ENCODE results near the gene CTRB1.

The CTRB1 gene

GRCh38 chr16:75218256-75219076, at the start of gene CTRB1:
Gene CTRB1 (plus strand): TSS chr16:75218988. CDS start chr16:75219008, 20 bp downstream.
- no peak for DNase-seq (ENCODE audit: low read depth)
- H3K4me3 ChIP-seq (ENCODE audit: low read depth, low read length), result no peak within 1 kb of the TSS

- H3K4me3 ChIP-seq (ENCODE audit: low read depth, low read length), result no peak overlapping the region
Observed at GRCh38 chr16:75169899-75170405, 48.8 kb upstream of the CTRB1 start.

GRCh38 chr16:75172578-75172977, 46.2 kb upstream of the CTRB1 start:
- no peak for DNase-seq (ENCODE audit: low read depth)
- no peak overlapping the region for H3K4me3 ChIP-seq (ENCODE audit: low read depth, low read length)

More at GRCh38 chr16:75169899-75170405, 48.8 kb upstream of the CTRB1 start:
- DNase-seq (ENCODE audit: low read depth), result no peak

GRCh38 chr16:75175074-75175473, 43.7 kb upstream of the CTRB1 start:
- DNase-seq (ENCODE audit: low read depth), result no peak
- H3K4me3 ChIP-seq (ENCODE audit: low read depth, low read length), result no peak overlapping the region

- DNase-seq (ENCODE audit: low read depth), result no peak
Observed at GRCh38 chr16:75176926-75177325, 41.9 kb upstream of the CTRB1 start.

GRCh38 chr16:75179208-75179607, 39.6 kb upstream of the CTRB1 start:
- no peak overlapping the region for H3K4me3 ChIP-seq (ENCODE audit: low read depth, low read length)
- DNase-seq (ENCODE audit: low read depth), result no peak

More at GRCh38 chr16:75176926-75177325, 41.9 kb upstream of the CTRB1 start:
- no peak overlapping the region for H3K4me3 ChIP-seq (ENCODE audit: low read depth, low read length)

GRCh38 chr16:75181630-75182029, 37.2 kb upstream of the CTRB1 start:
- DNase-seq (ENCODE audit: low read depth), result no peak
- H3K4me3 ChIP-seq (ENCODE audit: low read depth, low read length), result no peak overlapping the region

GRCh38 chr16:75188832-75189477, 29.8 kb upstream of the CTRB1 start:
- DNase-seq (ENCODE audit: low read depth), result no peak

GRCh38 chr16:75189638-75190245, 29.0 kb upstream of the CTRB1 start:
- DNase-seq (ENCODE audit: low read depth), result no peak
- H3K4me3 ChIP-seq (ENCODE audit: low read depth, low read length), result no peak overlapping the region

More at GRCh38 chr16:75188832-75189477, 29.8 kb upstream of the CTRB1 start:
- H3K4me3 ChIP-seq (ENCODE audit: low read depth, low read length), result no peak overlapping the region

- no peak overlapping the region for H3K4me3 ChIP-seq (ENCODE audit: low read depth, low read length)
- DNase-seq (ENCODE audit: low read depth), result no peak
Observed at GRCh38 chr16:75192606-75193264, 26.1 kb upstream of the CTRB1 start.

- DNase-seq (ENCODE audit: low read depth), result no peak
- no peak overlapping the region for H3K4me3 ChIP-seq (ENCODE audit: low read depth, low read length)
Observed at GRCh38 chr16:75193265-75193650, 25.5 kb upstream of the CTRB1 start.

GRCh38 chr16:75193730-75194444, 24.9 kb upstream of the CTRB1 start:
- no peak for DNase-seq (ENCODE audit: low read depth)
- H3K4me3 ChIP-seq (ENCODE audit: low read depth, low read length), result no peak overlapping the region

- no peak for DNase-seq (ENCODE audit: low read depth)
- no peak overlapping the region for H3K4me3 ChIP-seq (ENCODE audit: low read depth, low read length)
Observed at GRCh38 chr16:75195811-75196790, 22.7 kb upstream of the CTRB1 start.

GRCh38 chr16:75196836-75197235, 22.0 kb upstream of the CTRB1 start:
- DNase-seq (ENCODE audit: low read depth), result no peak
- no peak overlapping the region for H3K4me3 ChIP-seq (ENCODE audit: low read depth, low read length)

- no peak for DNase-seq (ENCODE audit: low read depth)
- no peak overlapping the region for H3K4me3 ChIP-seq (ENCODE audit: low read depth, low read length)
Observed at GRCh38 chr16:75197522-75198134, 21.2 kb upstream of the CTRB1 start.

- no peak overlapping the region for H3K4me3 ChIP-seq (ENCODE audit: low read depth, low read length)
- no peak for DNase-seq (ENCODE audit: low read depth)
Observed at GRCh38 chr16:75198135-75198600, 20.6 kb upstream of the CTRB1 start.

GRCh38 chr16:75202069-75202590, 16.7 kb upstream of the CTRB1 start:
- H3K4me3 ChIP-seq (ENCODE audit: low read depth, low read length), result no peak overlapping the region
- no peak for DNase-seq (ENCODE audit: low read depth)

Data from skeletal muscle cell (primary cell).